Endothelial cell (in vitro differentiated cells): ENCODE data around the gene STK32A. TPM values are rescaled to one million over a fixed set of nuclear protein-coding genes. Genes with fewer than 3 reads are reported as not detected.

Experiments
- DNase-seq: peaks from one replicate; pipeline ENCODE4 v3.0.0; 2021; ENCODE audit warnings: low spot score
- H3K27ac Mint-ChIP-seq: one replicate; pipeline ENCODE4 v1.8.0; 2021; ENCODE audit warnings: mixed read lengths, inconsistent platforms; ENCODE audit not compliant: unreplicated experiment
- H3K27me3 Mint-ChIP-seq: one replicate; pipeline ENCODE4 v1.8.0; 2021; ENCODE audit warnings: mild to moderate bottlenecking, moderate library complexity, mixed read lengths, inconsistent platforms; ENCODE audit not compliant: unreplicated experiment
- H3K36me3 Mint-ChIP-seq: one replicate; pipeline ENCODE4 v1.8.0; 2021; ENCODE audit warnings: mild to moderate bottlenecking, low read depth, mixed read lengths, inconsistent platforms; ENCODE audit not compliant: unreplicated experiment
- H3K4me1 Mint-ChIP-seq: one replicate; pipeline ENCODE4 v1.8.0; 2021; ENCODE audit warnings: mild to moderate bottlenecking, mixed read lengths, inconsistent platforms; ENCODE audit not compliant: unreplicated experiment
- H3K4me3 Mint-ChIP-seq: one replicate; pipeline ENCODE4 v1.8.0; 2021; ENCODE audit warnings: mild to moderate bottlenecking, mixed read lengths, inconsistent platforms; ENCODE audit not compliant: unreplicated experiment
- H3K9me3 Mint-ChIP-seq: one replicate; pipeline ENCODE4 v1.8.0; 2021; ENCODE audit warnings: mixed read lengths, inconsistent platforms; ENCODE audit not compliant: unreplicated experiment
- total RNA-seq: library from RNA; stranded (reverse); fragmentation: NEBNext Ultra II Directional; extraction: Animal tissue kit (Norgen Biotek cat#: 25700); gene quantifications from one replicate; pipeline ENCODE4 v1.2.1, GENCODE V29; 2021; ENCODE audit not compliant: unreplicated experiment
- TF ChIP-seq, protein P1 (sequence below): fragments of 200-600 bp; sonication (generic); IDR thresholded peaks from one replicate; pipeline ENCODE4 v1.5.0; 2021; ENCODE audit warnings: antibody characterized with exemption; ENCODE audit not compliant: unreplicated experiment

STK32A gene
- total RNA-seq, 1 donor from 2014 or later = 0.87 TPM

DNA sequence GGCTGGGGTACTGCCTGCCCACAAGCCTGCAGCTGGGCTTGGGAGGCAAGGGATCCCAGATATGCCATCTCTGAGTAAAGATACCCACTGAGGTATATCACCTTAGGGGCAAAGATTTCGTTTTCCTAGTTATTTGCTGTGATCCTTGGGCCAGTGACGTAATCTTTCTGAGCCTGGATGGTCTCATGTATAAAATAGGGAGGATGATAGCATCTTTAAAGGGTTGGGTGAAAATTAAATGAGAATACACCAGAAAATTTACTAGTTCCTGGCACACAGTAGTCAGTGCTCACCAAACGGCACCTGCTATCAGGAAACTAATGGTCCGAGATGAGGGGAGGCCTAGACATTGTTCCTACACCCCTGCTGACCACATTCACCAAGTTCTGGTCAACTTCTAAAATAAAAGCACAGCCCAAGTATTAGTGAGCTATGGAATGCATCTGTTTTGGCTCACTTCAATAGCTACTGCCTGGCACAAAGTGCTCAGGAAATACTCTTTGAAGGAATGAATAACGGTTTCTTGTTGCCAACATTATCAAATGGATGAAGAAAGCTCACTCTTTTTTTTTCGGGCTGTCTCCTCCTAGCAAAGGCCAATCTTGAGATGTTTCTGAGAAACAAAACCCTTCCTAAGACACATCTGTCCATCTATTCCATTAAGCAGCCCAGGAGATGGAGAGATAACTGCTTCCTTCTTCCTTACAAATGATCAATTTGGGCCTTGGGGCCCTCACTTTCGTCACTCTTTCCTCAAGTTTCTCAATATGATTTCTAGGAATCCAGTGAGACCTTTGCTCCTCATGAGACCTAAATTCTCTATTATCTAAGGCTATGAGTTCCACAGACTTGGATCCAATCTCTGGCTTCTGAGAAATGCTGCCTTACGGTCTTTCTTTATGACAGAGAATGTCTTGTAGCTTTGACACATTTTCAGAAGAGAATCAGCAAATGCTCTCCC is 176.8 kb downstream of the STK32A start:
- H3K27me3 Mint-ChIP-seq = peaks cover 4% of the 10 kb centered on the region
- no peak overlapping the region for H3K27ac Mint-ChIP-seq
- DNase-seq = no peak
- no peak overlapping the region for H3K4me3 Mint-ChIP-seq
- no peaks in the 10 kb centered on the region for H3K36me3 Mint-ChIP-seq
- no peaks in the 10 kb centered on the region for H3K4me1 Mint-ChIP-seq
- no peaks in the 10 kb centered on the region for H3K9me3 Mint-ChIP-seq
- TF ChIP-seq, protein P1, sequence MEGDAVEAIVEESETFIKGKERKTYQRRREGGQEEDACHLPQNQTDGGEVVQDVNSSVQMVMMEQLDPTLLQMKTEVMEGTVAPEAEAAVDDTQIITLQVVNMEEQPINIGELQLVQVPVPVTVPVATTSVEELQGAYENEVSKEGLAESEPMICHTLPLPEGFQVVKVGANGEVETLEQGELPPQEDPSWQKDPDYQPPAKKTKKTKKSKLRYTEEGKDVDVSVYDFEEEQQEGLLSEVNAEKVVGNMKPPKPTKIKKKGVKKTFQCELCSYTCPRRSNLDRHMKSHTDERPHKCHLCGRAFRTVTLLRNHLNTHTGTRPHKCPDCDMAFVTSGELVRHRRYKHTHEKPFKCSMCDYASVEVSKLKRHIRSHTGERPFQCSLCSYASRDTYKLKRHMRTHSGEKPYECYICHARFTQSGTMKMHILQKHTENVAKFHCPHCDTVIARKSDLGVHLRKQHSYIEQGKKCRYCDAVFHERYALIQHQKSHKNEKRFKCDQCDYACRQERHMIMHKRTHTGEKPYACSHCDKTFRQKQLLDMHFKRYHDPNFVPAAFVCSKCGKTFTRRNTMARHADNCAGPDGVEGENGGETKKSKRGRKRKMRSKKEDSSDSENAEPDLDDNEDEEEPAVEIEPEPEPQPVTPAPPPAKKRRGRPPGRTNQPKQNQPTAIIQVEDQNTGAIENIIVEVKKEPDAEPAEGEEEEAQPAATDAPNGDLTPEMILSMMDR = no peak

GRCh38 chr5:147412561-147412960 is 177.7 kb downstream of the STK32A start:
- H3K27ac Mint-ChIP-seq = no peak overlapping the region

GRCh38 chr5:147413266-147413665 is 178.4 kb downstream of the STK32A start:
- H3K27ac Mint-ChIP-seq = no peak overlapping the region
- no peaks in the 10 kb centered on the region for H3K9me3 Mint-ChIP-seq
- no peak overlapping the region for H3K4me3 Mint-ChIP-seq
- H3K36me3 Mint-ChIP-seq = no peaks in the 10 kb centered on the region
- no peak for DNase-seq
- no peaks in the 10 kb centered on the region for H3K4me1 Mint-ChIP-seq
- TF ChIP-seq, protein P1 = no peak
- H3K27me3 Mint-ChIP-seq = peaks cover 6% of the 10 kb centered on the region

More at GRCh38 chr5:147412561-147412960, 177.7 kb downstream of the STK32A start:
- Mint-ChIP-seq H3K4me1 (no peaks in the 10 kb centered on the region), H3K9me3 (no peaks in the 10 kb centered on the region), H3K36me3 (no peaks in the 10 kb centered on the region), H3K4me3 (no peak overlapping the region), H3K27me3 (peaks cover 6% of the 10 kb centered on the region)
- TF ChIP-seq, protein P1 = no peak
- DNase-seq = no peak

- H3K4me1 Mint-ChIP-seq = no peaks in the 10 kb centered on the region
- H3K27me3 Mint-ChIP-seq = peaks cover 6% of the 10 kb centered on the region
- TF ChIP-seq, protein P1 = no peak
- H3K27ac Mint-ChIP-seq = no peak overlapping the region
- H3K9me3 Mint-ChIP-seq = no peaks in the 10 kb centered on the region
- H3K36me3 Mint-ChIP-seq = no peaks in the 10 kb centered on the region
- no peak overlapping the region for H3K4me3 Mint-ChIP-seq
- DNase-seq = no peak
Observed at GRCh38 chr5:147415651-147416050, 180.8 kb downstream of the STK32A start.
